Brain microvascular endothelial cell (primary cell): ENCODE measurements around the gene C1GALT1.

Experiments used
- DNase-seq: peaks from one replicate; pipeline ENCODE4 v3.0.0-alpha.2; 2020
- H3K27ac ChIP-seq: fragments of 250-450 bp; sonication (Bioruptor Pico); 2 replicates; pipeline ENCODE4 v1.5.1; 2020; ENCODE audit warnings: mild to moderate bottlenecking, moderate library complexity
- H3K27me3 ChIP-seq: fragments of 250-450 bp; sonication (Bioruptor Pico); replicated peaks from 2 replicates; pipeline ENCODE4 v1.5.1; 2020; ENCODE audit warnings: mild to moderate bottlenecking
- H3K36me3 ChIP-seq: fragments of 250-450 bp; sonication (Bioruptor Pico); replicated peaks from 2 replicates; pipeline ENCODE4 v1.5.1; 2020; ENCODE audit warnings: mild to moderate bottlenecking
- H3K4me3 ChIP-seq: 2 replicates; pipeline ENCODE4 v1.5.1; 2011; ENCODE audit warnings: low read depth, mild to moderate bottlenecking, control low read depth, low read length, moderate library complexity
- in situ Hi-C: cut with HindIII; loops from 2 replicates; pipeline ENCODE4 v1.10.0; 2017; ENCODE audit warnings: low sequenced_read_pairs, low pct_ligation_motif_present
- TF ChIP-seq, protein P1 (sequence below): IDR thresholded peaks from 2 replicates; pipeline ENCODE4 v1.5.1; 2011; ENCODE audit warnings: low read depth, mild to moderate bottlenecking, moderate library complexity, low read length, control low read depth, inconsistent platforms; ENCODE audit errors: missing control alignments

Gene C1GALT1

GRCh38 chr7:7265081-7266075 lies 83.0 kb downstream of the C1GALT1 start:
- H3K4me3 ChIP-seq: no peak overlapping the region
- H3K27ac ChIP-seq: no peak overlapping the region
- no peaks in the 10 kb centered on the region for H3K36me3 ChIP-seq
- TF ChIP-seq, protein P1, sequence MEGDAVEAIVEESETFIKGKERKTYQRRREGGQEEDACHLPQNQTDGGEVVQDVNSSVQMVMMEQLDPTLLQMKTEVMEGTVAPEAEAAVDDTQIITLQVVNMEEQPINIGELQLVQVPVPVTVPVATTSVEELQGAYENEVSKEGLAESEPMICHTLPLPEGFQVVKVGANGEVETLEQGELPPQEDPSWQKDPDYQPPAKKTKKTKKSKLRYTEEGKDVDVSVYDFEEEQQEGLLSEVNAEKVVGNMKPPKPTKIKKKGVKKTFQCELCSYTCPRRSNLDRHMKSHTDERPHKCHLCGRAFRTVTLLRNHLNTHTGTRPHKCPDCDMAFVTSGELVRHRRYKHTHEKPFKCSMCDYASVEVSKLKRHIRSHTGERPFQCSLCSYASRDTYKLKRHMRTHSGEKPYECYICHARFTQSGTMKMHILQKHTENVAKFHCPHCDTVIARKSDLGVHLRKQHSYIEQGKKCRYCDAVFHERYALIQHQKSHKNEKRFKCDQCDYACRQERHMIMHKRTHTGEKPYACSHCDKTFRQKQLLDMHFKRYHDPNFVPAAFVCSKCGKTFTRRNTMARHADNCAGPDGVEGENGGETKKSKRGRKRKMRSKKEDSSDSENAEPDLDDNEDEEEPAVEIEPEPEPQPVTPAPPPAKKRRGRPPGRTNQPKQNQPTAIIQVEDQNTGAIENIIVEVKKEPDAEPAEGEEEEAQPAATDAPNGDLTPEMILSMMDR: no peak
- DNase-seq: peak; percentile 23
- H3K27me3 ChIP-seq: no peaks in the 10 kb centered on the region
- in situ Hi-C loops: no loop called here

- in situ Hi-C loops: no loop called here
- H3K27me3 ChIP-seq: no peaks in the 10 kb centered on the region
- DNase-seq: no peak
These were observed 84.0 kb downstream of the C1GALT1 start for GRCh38 chr7:7266257-7266881.

GRCh38 chr7:7271094-7271874 lies 88.9 kb downstream of the C1GALT1 start:
- no peak overlapping the region for H3K4me3 ChIP-seq
- no peak overlapping the region for H3K27ac ChIP-seq
- in situ Hi-C loops: no loop called here
- DNase-seq: peak; percentile 35
- no peaks in the 10 kb centered on the region for H3K27me3 ChIP-seq
- TF ChIP-seq, protein P1: no peak
- H3K36me3 ChIP-seq: no peaks in the 10 kb centered on the region

More at GRCh38 chr7:7266257-7266881, 84.0 kb downstream of the C1GALT1 start:
- no peak overlapping the region for H3K27ac ChIP-seq
- H3K36me3 ChIP-seq: no peaks in the 10 kb centered on the region
- TF ChIP-seq, protein P1: no peak
- no peak overlapping the region for H3K4me3 ChIP-seq

DNA sequence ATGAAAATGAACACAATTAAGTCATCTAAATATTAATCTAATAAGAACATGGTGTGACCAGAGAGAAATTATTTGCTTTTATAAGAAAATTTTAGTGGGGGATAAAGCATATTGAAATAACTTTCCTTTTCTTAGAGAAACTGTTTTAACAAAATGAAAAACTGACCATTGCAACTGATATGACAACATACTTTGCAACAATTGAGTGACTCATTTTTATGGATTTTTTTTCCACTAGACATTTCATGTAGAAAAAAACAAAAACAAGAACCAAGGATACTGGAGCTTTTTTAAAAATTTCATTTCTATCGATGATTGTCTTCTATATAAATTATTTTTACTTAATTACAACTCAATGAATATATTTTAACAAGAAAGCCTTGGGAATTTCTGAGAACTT lies 90.0 kb downstream of the C1GALT1 start:
- no peaks in the 10 kb centered on the region for H3K36me3 ChIP-seq
- no peaks in the 10 kb centered on the region for H3K27me3 ChIP-seq
- in situ Hi-C loops: no loop called here
- DNase-seq: no peak
- TF ChIP-seq, protein P1: no peak
- no peak overlapping the region for H3K27ac ChIP-seq
- H3K4me3 ChIP-seq: no peak overlapping the region

DNA sequence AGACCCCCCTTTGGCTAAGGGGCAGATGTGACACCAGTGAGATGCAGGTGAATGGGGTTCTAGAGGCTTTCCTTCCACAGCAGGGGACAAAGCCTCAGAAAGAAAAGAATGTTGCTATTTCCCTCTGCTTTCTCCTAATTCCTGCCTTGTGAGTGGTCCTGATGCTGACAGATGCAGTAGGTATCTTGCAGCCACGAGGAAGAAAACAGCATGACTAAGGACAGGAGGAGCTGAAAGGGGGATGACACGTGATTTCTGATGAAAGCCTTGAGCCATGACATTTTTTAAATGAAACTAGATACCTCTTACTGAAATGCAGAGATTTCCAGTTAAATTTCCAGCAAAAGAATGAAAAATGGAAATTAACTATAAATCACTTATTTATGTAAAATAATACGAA lies 92.4 kb downstream of the C1GALT1 start:
- Histone ChIP-seq H3K27me3 (no peaks in the 10 kb centered on the region), H3K36me3 (no peaks in the 10 kb centered on the region), H3K27ac (no peak overlapping the region), H3K4me3 (no peak overlapping the region)
- in situ Hi-C loops: no loop called here
- TF ChIP-seq, protein P1: no peak
- DNase-seq: peak; percentile 9
